CD14-positive monocyte (primary cell): Measurements from ENCODE around the gene CYP3A5. TPM values are rescaled to one million over a fixed set of nuclear protein-coding genes. Genes with fewer than 3 reads are reported as not detected.

Experiments used
- DNase-seq, 3 donors: peaks; one replicate each; pipeline ENCODE4 v3.0.0-alpha.2; 2011 to 2022
- H2AFZ ChIP-seq: 2 replicates; pipeline ENCODE4 v1.6.0; 2012; ENCODE audit warnings: mild to moderate bottlenecking, low read depth, low read length, inconsistent platforms; ENCODE audit not compliant: insufficient read depth, poor library complexity, severe bottlenecking
- H3K27ac ChIP-seq, 2 donors: 1 replicate in 1 of 2; 2 replicates in 1 of 2; pipeline ENCODE4 v1.5.1; 2012 to 2013; ENCODE audit warnings: low read length in 2 of 2, control low read depth in 1 of 2, inconsistent platforms in 1 of 2, low read depth in 1 of 2, mild to moderate bottlenecking in 1 of 2
- H3K27me3 ChIP-seq, 2 donors: one replicate each; pipeline versions ENCODE4 v1.6.0 to v1.6.1; 2011 to 2013; ENCODE audit warnings: low read length in 2 of 2; ENCODE audit not compliant: control insufficient read depth in 2 of 2, insufficient read depth in 2 of 2
- H3K36me3 ChIP-seq, 2 donors: replicated peaks in 1 of 2; 1 replicate in 1 of 2; 2 replicates in 1 of 2; pipeline versions ENCODE4 v1.5.1 to v1.6.1; 2012 to 2013; ENCODE audit warnings: low read length in 2 of 2, control low read depth in 1 of 2, inconsistent platforms in 1 of 2, mild to moderate bottlenecking in 1 of 2; ENCODE audit not compliant: insufficient read depth in 2 of 2, control insufficient read depth in 1 of 2
- H3K4me1 ChIP-seq, 2 donors: 1 replicate in 1 of 2; 2 replicates in 1 of 2; pipeline versions ENCODE4 v1.5.1 to v1.6.1; 2012 to 2013; ENCODE audit warnings: low read length in 2 of 2, control low read depth in 1 of 2, inconsistent platforms in 1 of 2, mild to moderate bottlenecking in 1 of 2, moderate library complexity in 1 of 2; ENCODE audit not compliant: insufficient read depth in 2 of 2, control insufficient read depth in 1 of 2
- H3K4me2 ChIP-seq: replicated peaks from 2 replicates; pipeline ENCODE3; 2012; ENCODE audit warnings: low read length, moderate library complexity, mild to moderate bottlenecking; ENCODE audit not compliant: poor library complexity, severe bottlenecking; ENCODE audit errors: extremely low read depth
- H3K4me3 ChIP-seq, 3 experiments: fragments of 200-600 bp in 1 of 3; sonication (generic) in 1 of 3; replicated peaks in 1 of 3; 1 replicate in 2 of 3; 2 replicates in 1 of 3; pipeline ENCODE4 v1.5.1; 2011 to 2013; ENCODE audit warnings: low read length in 3 of 3, mild to moderate bottlenecking in 3 of 3, control low read depth in 2 of 3, low read depth in 2 of 3, inconsistent platforms in 1 of 3, moderate library complexity in 1 of 3
- H3K79me2 ChIP-seq: 2 replicates; pipeline ENCODE4 v1.6.0; 2012; ENCODE audit warnings: mild to moderate bottlenecking, control low read depth, inconsistent platforms, low read length, moderate library complexity; ENCODE audit not compliant: insufficient read depth
- H3K9ac ChIP-seq: 2 replicates; pipeline ENCODE4 v1.6.0; 2017; ENCODE audit warnings: low read length, mild to moderate bottlenecking; ENCODE audit not compliant: insufficient read depth, poor library complexity, severe bottlenecking
- H3K9me3 ChIP-seq, 2 donors: replicated peaks in 1 of 2; 1 replicate in 1 of 2; 2 replicates in 1 of 2; pipeline versions ENCODE4 v1.5.1 to v1.6.1; 2012 to 2013; ENCODE audit warnings: low read length in 2 of 2, control low read depth in 1 of 2; ENCODE audit not compliant: control insufficient read depth in 1 of 2, insufficient read depth in 1 of 2
- H4K20me1 ChIP-seq: 2 replicates; pipeline ENCODE4 v1.6.0; 2012; ENCODE audit warnings: mild to moderate bottlenecking, low read length, control low read depth, moderate library complexity; ENCODE audit not compliant: insufficient read depth
- H3K27ac Mint-ChIP-seq, 7 donors: one replicate each; pipeline ENCODE4 v1.8.0; 2020; ENCODE audit warnings: mild to moderate bottlenecking in 7 of 7, mixed read lengths in 7 of 7, moderate library complexity in 6 of 7, inconsistent platforms in 2 of 7
- H3K27me3 Mint-ChIP-seq, 3 donors: one replicate each; pipeline ENCODE4 v1.8.0; 2021 to 2022; ENCODE audit warnings: low read depth in 3 of 3, mild to moderate bottlenecking in 3 of 3, mixed read lengths in 3 of 3, moderate library complexity in 3 of 3, inconsistent platforms in 1 of 3
- H3K36me3 Mint-ChIP-seq, 2 donors: one replicate each; pipeline ENCODE4 v1.8.0; 2020; ENCODE audit warnings: mixed read lengths in 2 of 2, inconsistent platforms in 1 of 2, mild to moderate bottlenecking in 1 of 2
- H3K4me1 Mint-ChIP-seq: one replicate; pipeline ENCODE4 v1.8.0; 2020; ENCODE audit warnings: mild to moderate bottlenecking, mixed read lengths
- H3K4me3 Mint-ChIP-seq, 2 donors: one replicate each; pipeline ENCODE4 v1.8.0; 2020; ENCODE audit warnings: mild to moderate bottlenecking in 2 of 2, mixed read lengths in 2 of 2, moderate library complexity in 1 of 2
- H3K9me3 Mint-ChIP-seq, 7 donors: one replicate each; pipeline ENCODE4 v1.8.0; 2020 to 2022; ENCODE audit warnings: mixed read lengths in 7 of 7, mild to moderate bottlenecking in 6 of 7, moderate library complexity in 6 of 7, inconsistent platforms in 2 of 7
- WGBS: methylation state at CpG from one replicate; pipeline ENCODE4 v1.1.5; 2013; ENCODE audit warnings: missing lambda C conversion rate; ENCODE audit not compliant: insufficient coverage; 5-methylcytosine and 5-hydroxymethylcytosine counted together
- intact Hi-C, 2 donors: fragments of 100-400 bp; cut with micrococcal nuclease; formaldehyde crosslinking; loops; one replicate each; pipeline versions ENCODE4 v1.15.0 to v1.15.1; 2023
- polyA plus RNA-seq, 3 donors: library from polyadenylated mRNA; depleted of rRNA in 1 of 3; unstranded in 2 of 3; stranded (reverse) in 1 of 3; fragments of 300-500 nt in 2 of 3; fragments of >200 nt in 1 of 3; fragmentation: Illumina TruSeq in 2 of 3; gene quantifications; 1 replicate in 2 of 3; 2 replicates in 1 of 3; pipeline ENCODE4 v1.2.3, GENCODE V29; 2012 to 2021
- TF ChIP-seq, protein P1 (sequence below): fragments of 200-600 bp; IDR thresholded peaks from one replicate; pipeline ENCODE4 v1.8.0; 2022; ENCODE audit warnings: antibody characterized with exemption, mild to moderate bottlenecking

The CYP3A5 gene
- polyA plus RNA-seq, 3 donors = 0.05 TPM; not detected in 2

DNA sequence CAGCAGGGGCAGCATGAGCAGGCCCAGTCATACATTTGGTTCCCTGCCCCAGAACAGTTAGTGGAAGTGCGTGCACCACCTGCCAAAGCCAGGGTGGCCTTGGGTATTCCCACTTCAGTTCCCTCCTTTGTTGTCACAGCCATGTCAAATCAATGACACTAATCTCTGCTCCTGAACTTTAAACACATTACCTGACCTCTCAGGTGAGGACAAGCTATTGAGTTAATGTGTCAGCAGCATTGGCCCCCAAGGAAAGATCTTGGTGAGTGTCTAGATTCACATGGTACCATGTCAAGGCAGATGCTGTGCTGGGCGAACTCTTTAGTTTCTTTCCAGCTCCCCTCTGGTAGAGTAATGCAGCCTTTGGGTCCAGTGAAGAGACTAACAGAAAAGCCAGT is 2.1 kb downstream of the CYP3A5 start:
- TF ChIP-seq, protein P1, sequence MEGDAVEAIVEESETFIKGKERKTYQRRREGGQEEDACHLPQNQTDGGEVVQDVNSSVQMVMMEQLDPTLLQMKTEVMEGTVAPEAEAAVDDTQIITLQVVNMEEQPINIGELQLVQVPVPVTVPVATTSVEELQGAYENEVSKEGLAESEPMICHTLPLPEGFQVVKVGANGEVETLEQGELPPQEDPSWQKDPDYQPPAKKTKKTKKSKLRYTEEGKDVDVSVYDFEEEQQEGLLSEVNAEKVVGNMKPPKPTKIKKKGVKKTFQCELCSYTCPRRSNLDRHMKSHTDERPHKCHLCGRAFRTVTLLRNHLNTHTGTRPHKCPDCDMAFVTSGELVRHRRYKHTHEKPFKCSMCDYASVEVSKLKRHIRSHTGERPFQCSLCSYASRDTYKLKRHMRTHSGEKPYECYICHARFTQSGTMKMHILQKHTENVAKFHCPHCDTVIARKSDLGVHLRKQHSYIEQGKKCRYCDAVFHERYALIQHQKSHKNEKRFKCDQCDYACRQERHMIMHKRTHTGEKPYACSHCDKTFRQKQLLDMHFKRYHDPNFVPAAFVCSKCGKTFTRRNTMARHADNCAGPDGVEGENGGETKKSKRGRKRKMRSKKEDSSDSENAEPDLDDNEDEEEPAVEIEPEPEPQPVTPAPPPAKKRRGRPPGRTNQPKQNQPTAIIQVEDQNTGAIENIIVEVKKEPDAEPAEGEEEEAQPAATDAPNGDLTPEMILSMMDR = no peak
- peaks cover 1 to 2% of the 10 kb centered on the region in 2 donors for H3K4me1 ChIP-seq
- intact Hi-C loops = no loop called here
- H3K79me2 ChIP-seq = no peaks in the 10 kb centered on the region
- H3K9me3 ChIP-seq = peaks cover 0 to 3% of the 10 kb centered on the region in 2 donors
- no peak overlapping the region for H3K27ac ChIP-seq
- H3K27me3 Mint-ChIP-seq = peaks cover 0 to 4% (median 2%) of the 10 kb centered on the region in 3 donors
- peaks cover 11% of the 10 kb centered on the region for H3K4me1 Mint-ChIP-seq
- no peak overlapping the region for H2AFZ ChIP-seq
- no peak overlapping the region for H3K4me3 ChIP-seq
- H3K4me2 ChIP-seq = no peak overlapping the region
- no peaks in the 10 kb centered on the region for H3K36me3 Mint-ChIP-seq
- H3K27me3 ChIP-seq = no peaks in the 10 kb centered on the region
- H3K27ac Mint-ChIP-seq = no peak overlapping the region
- no peaks in the 10 kb centered on the region for H3K36me3 ChIP-seq
- H3K9me3 Mint-ChIP-seq = peaks cover 0 to 9% (median 2%) of the 10 kb centered on the region in 7 donors
- DNase-seq = no peak
- 85% methylated on average over 2 of the region's 2 CpGs for WGBS
- no peaks in the 10 kb centered on the region for H4K20me1 ChIP-seq
- H3K4me3 Mint-ChIP-seq = no peak overlapping the region
- H3K9ac ChIP-seq = no peak overlapping the region

DNA sequence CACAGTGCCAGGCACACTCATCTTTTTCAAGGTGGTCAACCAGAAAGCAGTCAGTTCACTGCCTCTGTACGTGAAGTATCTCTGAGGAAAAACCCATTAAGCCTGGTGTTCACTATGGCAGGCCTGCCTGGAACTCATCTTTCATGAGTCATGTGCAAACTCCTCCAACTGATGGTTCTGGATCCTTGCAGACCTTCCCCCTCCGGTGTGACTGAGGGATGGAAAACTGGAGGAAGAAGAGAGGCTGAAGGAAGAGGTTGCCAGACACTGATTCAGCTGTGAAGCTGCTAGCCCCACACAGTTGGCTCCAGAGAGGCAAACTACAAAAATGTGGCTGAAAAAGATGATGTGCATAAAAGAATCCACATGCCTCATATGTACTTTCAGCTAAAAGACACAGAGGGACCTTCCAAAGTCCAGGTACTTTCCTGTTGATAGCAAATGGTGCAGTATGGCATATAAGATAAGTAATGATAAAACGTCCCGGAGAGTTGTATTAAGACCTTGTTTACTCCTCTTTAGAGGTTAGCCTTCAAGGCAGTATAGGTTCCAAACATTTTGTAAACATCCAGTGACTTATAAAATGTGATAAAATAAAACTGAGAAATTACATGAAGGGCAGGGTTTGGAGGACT is 2.7 kb downstream of the CYP3A5 start:
- H3K4me2 ChIP-seq = no peak overlapping the region
- H3K4me1 ChIP-seq = peaks cover 6% of the 10 kb centered on the region in 2 donors
- intact Hi-C loops = no loop called here
- H3K9me3 ChIP-seq = peaks cover 0 to 3% of the 10 kb centered on the region in 2 donors
- no peaks in the 10 kb centered on the region for H3K27me3 ChIP-seq
- WGBS = 100% methylated on average over 1 of the region's 4 CpGs
- H3K4me1 Mint-ChIP-seq = peaks cover 15% of the 10 kb centered on the region
- no peak for DNase-seq
- H3K36me3 ChIP-seq = no peaks in the 10 kb centered on the region
- no peak overlapping the region for H3K9ac ChIP-seq
- TF ChIP-seq, protein P1 = no peak
- H4K20me1 ChIP-seq = no peaks in the 10 kb centered on the region
- peaks cover 0 to 8% (median 2%) of the 10 kb centered on the region in 7 donors for H3K9me3 Mint-ChIP-seq
- H3K27me3 Mint-ChIP-seq = peaks cover 0 to 4% (median 2%) of the 10 kb centered on the region in 3 donors
- H2AFZ ChIP-seq = no peak overlapping the region
- H3K4me3 ChIP-seq = no peak overlapping the region
- no peak overlapping the region for H3K27ac ChIP-seq
- no peaks in the 10 kb centered on the region for H3K36me3 Mint-ChIP-seq
- no peak overlapping the region for H3K27ac Mint-ChIP-seq
- H3K4me3 Mint-ChIP-seq = no peak overlapping the region
- H3K79me2 ChIP-seq = no peaks in the 10 kb centered on the region
